Hair follicle dermal papilla cell (primary cell): ENCODE data around the gene ZNF507. TPM values are rescaled to one million over a fixed set of nuclear protein-coding genes. Genes with fewer than 3 reads are reported as not detected.

Experiments used
- total RNA-seq: library from RNA; depleted of rRNA; stranded (reverse); fragments of >200 nt; gene quantifications from 2 replicates; pipeline ENCODE4 v1.2.3, GENCODE V29; 2012

The ZNF507 gene
- 15.3 and 15.6 TPM in 2 replicates for total RNA-seq

GRCh38 chr19:32345261-32346207 lies at the start of gene ZNF507:
TSS of gene ZNF507 (plus strand) at chr19:32345610. CDS start at chr19:32352831, 7,221 bp downstream.

GRCh38 chr19:32405431-32406160 lies 60.2 kb downstream of the ZNF507 start, which contains the start of gene DPY19L3:
TSS of gene DPY19L3 (plus strand) at chr19:32405770. CDS start at chr19:32408254, 2,484 bp downstream.

Other genes with a start within 250 kb of the ZNF507 start
- 32.4 and 39.6 TPM in 2 replicates for gene DPY19L3, start 60.2 kb downstream of the ZNF507 start, total RNA-seq
- gene PDCD5, start 235.6 kb downstream of the ZNF507 start, total RNA-seq, result 32.0 and 47.7 TPM in 2 replicates